HEK293 (cell line): ENCODE measurements around the gene AIF1.

Experiments used
- CTCF ChIA-PET: fragments of 350-600 bp; formaldehyde crosslinking; extraction: SDS; loops from one replicate; lab custom pipeline; 2021; ENCODE audit warnings: antibody characterized with exemption; lab: Yijun Ruan, JAX
- POLR2A ChIA-PET: fragments of 300-600 bp; formaldehyde crosslinking; extraction: SDS; loops from one replicate; lab custom pipeline; 2020; ENCODE audit warnings: antibody characterized with exemption, inconsistent platforms; lab: Yijun Ruan, JAX
- H3K27ac ChIP-seq: fragments of 200-500 bp; sonication (Bioruptor generic); 2 replicates; pipeline ENCODE4 v1.5.1; 2014; ENCODE audit warnings: low read depth, low read length, control low read depth, inconsistent platforms; ENCODE audit errors: extremely low read depth
- H3K36me3 ChIP-seq, 2 experiments: fragments of 200-500 bp in 1 of 2; sonication (Bioruptor generic) in 1 of 2; 1 replicate in 1 of 2; 2 replicates in 1 of 2; pipeline ENCODE4 v1.5.1; 2014 to 2017; ENCODE audit warnings: inconsistent platforms in 2 of 2, low read length in 2 of 2; ENCODE audit not compliant: control insufficient read depth in 2 of 2, insufficient read depth in 1 of 2
- H3K4me1 ChIP-seq: fragments of 200-500 bp; sonication (Bioruptor generic); 2 replicates; pipeline ENCODE4 v1.5.1; 2014; ENCODE audit warnings: mild to moderate bottlenecking, low read length, inconsistent platforms; ENCODE audit not compliant: control insufficient read depth, insufficient read depth
- H3K4me3 ChIP-seq: 2 replicates; pipeline ENCODE4 v1.5.1; 2011; ENCODE audit warnings: low read depth, mild to moderate bottlenecking, control low read depth, low read length, moderate library complexity
- H3K9me3 ChIP-seq: fragments of 200-500 bp; sonication (Bioruptor generic); 2 replicates; pipeline ENCODE4 v1.5.1; 2014; ENCODE audit warnings: low read depth, low read length, inconsistent platforms; ENCODE audit not compliant: control insufficient read depth, insufficient read depth
- ATF2 ChIP-seq: fragments of 450-650 bp; formaldehyde crosslinking; IDR thresholded peaks from 2 replicates; pipeline ENCODE4 v1.5.1; 2016; ENCODE audit warnings: missing biosample characterization, missing genetic modification characterization, low read depth
- GLI2 ChIP-seq: fragments of 450-650 bp; formaldehyde crosslinking; IDR thresholded peaks from 2 replicates; pipeline ENCODE4; 2017; ENCODE audit warnings: missing biosample characterization, missing genetic modification characterization, low read depth, borderline replicate concordance
- IKZF3 ChIP-seq: fragments of 450-650 bp; IDR thresholded peaks from 2 replicates; pipeline ENCODE4 v1.5.0; 2018; ENCODE audit warnings: missing biosample characterization, mild to moderate bottlenecking, missing genetic modification characterization, moderate library complexity
- PRDM10 ChIP-seq: fragments of 450-650 bp; formaldehyde crosslinking; IDR thresholded peaks from 2 replicates; pipeline ENCODE4 v1.5.1; 2016; ENCODE audit warnings: missing biosample characterization, missing genetic modification characterization
- SP2 ChIP-seq: fragments of 450-650 bp; formaldehyde crosslinking; IDR thresholded peaks from 2 replicates; pipeline ENCODE4 v1.5.1; 2016; ENCODE audit warnings: missing biosample characterization, missing genetic modification characterization
- ZBTB17 ChIP-seq: fragments of 450-650 bp; formaldehyde crosslinking; IDR thresholded peaks from 2 replicates; pipeline ENCODE4 v1.5.1; 2016; ENCODE audit warnings: missing biosample characterization, missing genetic modification characterization
- ZBTB21 ChIP-seq: fragments of 450-650 bp; formaldehyde crosslinking; IDR thresholded peaks from 2 replicates; pipeline ENCODE4 v1.5.1; 2017; ENCODE audit warnings: missing biosample characterization, missing genetic modification characterization
- ZBTB48 ChIP-seq: fragments of 450-650 bp; formaldehyde crosslinking; IDR thresholded peaks from 2 replicates; pipeline ENCODE4 v1.5.1; 2016; ENCODE audit warnings: missing biosample characterization, missing genetic modification characterization
- ZFP41 ChIP-seq: fragments of 450-650 bp; formaldehyde crosslinking; IDR thresholded peaks from 2 replicates; pipeline ENCODE4 v1.5.1; 2016; ENCODE audit warnings: missing biosample characterization, missing genetic modification characterization, borderline replicate concordance
- ZFP69B ChIP-seq: fragments of 450-650 bp; formaldehyde crosslinking; IDR thresholded peaks from 2 replicates; pipeline ENCODE4 v1.5.1; 2016; ENCODE audit warnings: missing biosample characterization, missing genetic modification characterization
- ZNF132 ChIP-seq: fragments of 450-650 bp; formaldehyde crosslinking; IDR thresholded peaks from 2 replicates; pipeline ENCODE4 v1.5.1; 2017; ENCODE audit warnings: missing biosample characterization, missing genetic modification characterization, borderline replicate concordance
- ZNF223 ChIP-seq: fragments of 450-650 bp; formaldehyde crosslinking; IDR thresholded peaks from 2 replicates; pipeline ENCODE4 v1.5.1; 2016; ENCODE audit warnings: missing biosample characterization, missing genetic modification characterization
- ZNF350 ChIP-seq: fragments of 450-650 bp; formaldehyde crosslinking; IDR thresholded peaks from 2 replicates; pipeline ENCODE4 v1.5.0; 2017; ENCODE audit warnings: missing biosample characterization, mild to moderate bottlenecking, missing genetic modification characterization
- ZNF366 ChIP-seq: fragments of 450-650 bp; formaldehyde crosslinking; conservative IDR thresholded peaks from 2 replicates; pipeline ENCODE4 v1.5.1; 2016; ENCODE audit warnings: missing biosample characterization, missing genetic modification characterization
- ZNF398 ChIP-seq: fragments of 450-650 bp; formaldehyde crosslinking; IDR thresholded peaks from 2 replicates; pipeline ENCODE4 v1.5.1; 2017; ENCODE audit warnings: missing biosample characterization, missing genetic modification characterization
- ZNF513 ChIP-seq: fragments of 450-650 bp; IDR thresholded peaks from 2 replicates; pipeline ENCODE4 v1.5.1; 2018; ENCODE audit warnings: missing biosample characterization, missing genetic modification characterization
- ZNF544 ChIP-seq: fragments of 450-650 bp; formaldehyde crosslinking; IDR thresholded peaks from 2 replicates; pipeline ENCODE4 v1.5.0; 2017; ENCODE audit warnings: missing biosample characterization, missing genetic modification characterization
- ZNF600 ChIP-seq: fragments of 450-650 bp; formaldehyde crosslinking; IDR thresholded peaks from 2 replicates; pipeline ENCODE4 v1.5.1; 2016; ENCODE audit warnings: missing biosample characterization, missing genetic modification characterization
- ZNF692 ChIP-seq: fragments of 450-650 bp; formaldehyde crosslinking; IDR thresholded peaks from 2 replicates; pipeline ENCODE4 v1.5.1; 2016; ENCODE audit warnings: missing biosample characterization, missing genetic modification characterization
- ZNF707 ChIP-seq: fragments of 450-650 bp; formaldehyde crosslinking; IDR thresholded peaks from 2 replicates; pipeline ENCODE4 v1.5.1; 2016; ENCODE audit warnings: missing biosample characterization, missing genetic modification characterization
- ZNF785 ChIP-seq: fragments of 450-650 bp; formaldehyde crosslinking; IDR thresholded peaks from 2 replicates; pipeline ENCODE4 v1.5.1; 2016; ENCODE audit warnings: missing biosample characterization, missing genetic modification characterization

AIF1 gene

GRCh38 chr6:31655349-31656237 lies 40.6 kb downstream of the AIF1 start, which contains the start of gene APOM:
Gene APOM, plus strand, starts transcription at chr6:31655894. Its CDS starts 73 bp downstream, at chr6:31655967.
- Histone ChIP-seq H3K9me3 (no peaks in the 10 kb centered on the region), H3K27ac (no peak within 1 kb of the TSS), H3K4me1 (0 out of 2 replicates have a peak, but pooled peaks cover 6% of the 10 kb centered on the region), H3K4me3 (no peak within 1 kb of the TSS), H3K36me3 (peaks cover 7 to 39% of the 10 kb centered on the region in 2 experiments; a peak in 2 of 3 replicates)
- POLR2A ChIA-PET = interaction anchor here (0.7 to 7.7 kb wide), 7 partner anchors 8 to 172 kb away, joined by 3 to 180 read pairs (median 4); partner anchors contain the start of genes C6orf47, CSNK2B, GPANK1 and HSPA1B
- CTCF ChIA-PET = interaction anchor here (0.6 to 2.5 kb wide), 5 partner anchors 10 to 139 kb away, joined by 3 to 12 read pairs (median 4); partner anchors contain the start of genes ATP6V1G2, CSNK2B and GPANK1
- TF ChIP-seq ZNF350 (tag by site-specific recombination) = no peak
- no peak for TF ChIP-seq GLI2 (tag by site-specific recombination)
- TF ChIP-seq ZNF707 (tag by site-specific recombination) = no peak
- no peak for TF ChIP-seq ZNF785 (tag by site-specific recombination)
- no peak for TF ChIP-seq ZFP41 (tag by site-specific recombination)
- no peak for TF ChIP-seq ZNF692 (tag by site-specific recombination)
- no peak for TF ChIP-seq IKZF3 (tag by site-specific recombination)

- Histone ChIP-seq H3K4me3 (no peak overlapping the region), H3K27ac (no peak overlapping the region), H3K4me1 (peaks cover 5% of the 10 kb centered on the region; the same call in 1 of the 2 replicates), H3K9me3 (no peaks in the 10 kb centered on the region), H3K36me3 (peaks cover 0 to 43% of the 10 kb centered on the region in 2 experiments; a peak in 2 of 3 replicates)
- POLR2A ChIA-PET = interaction anchor here (0.9 to 3.2 kb wide), 5 partner anchors 9 to 314 kb away, joined by 3 to 11 read pairs (median 3); partner anchors contain the start of genes DXO, HSPA1B and PRRC2A
- CTCF ChIA-PET = interaction anchor here (0.6 to 1.1 kb wide), 4 partner anchors 23 to 1217 kb away, joined by 3 to 4 read pairs (median 3); partner anchors contain the start of genes LST1 and LY6G5C
- TF ChIP-seq ZNF223 (tag by site-specific recombination) = no peak
- TF ChIP-seq ZNF366 (tag by site-specific recombination) = peak; percentile 63
- no peak for TF ChIP-seq ZBTB48 (tag by site-specific recombination)
- no peak for TF ChIP-seq ZNF544 (tag by site-specific recombination)
- TF ChIP-seq ZNF600 (tag by site-specific recombination) = peak; percentile 70
- no peak for TF ChIP-seq ZNF132 (tag by site-specific recombination)
- no peak for TF ChIP-seq ZFP69B (tag by site-specific recombination)
- peak; percentile 92 for TF ChIP-seq ZBTB21 (tag by site-specific recombination)
- peak; percentile 89 for TF ChIP-seq ATF2 (tag by site-specific recombination)
- TF ChIP-seq ZNF513 (tag by site-specific recombination) = no peak
- 0 out of 2 replicates have a peak, but pooled peaks have one; percentile 17 for TF ChIP-seq SP2 (tag by site-specific recombination)
- peak; percentile 84 for TF ChIP-seq PRDM10 (tag by site-specific recombination)
- no peak for TF ChIP-seq ZBTB17 (tag by site-specific recombination)
- no peak for TF ChIP-seq ZNF707 (tag by site-specific recombination)
- peak; percentile 84 for TF ChIP-seq ZNF398 (tag by site-specific recombination)
These were observed 42.5 kb downstream of the AIF1 start for GRCh38 chr6:31657406-31658157.
